Neural cell (in vitro differentiated cells): ENCODE results near the gene LRRK2. TPM values are rescaled to one million over a fixed set of nuclear protein-coding genes. Genes with fewer than 3 reads are reported as not detected.

Experiments used
- H2AFZ ChIP-seq: fragments of 200-600, 300-800 bp; sonication (generic), shearing (Covaris generic); 2 replicates; pipeline ENCODE4 v1.6.0; 2014; ENCODE audit warnings: low read depth, mild to moderate bottlenecking, antibody characterized with exemption, low read length, moderate library complexity
- H3F3A ChIP-seq: fragments of 200-600 bp; shearing (Covaris generic); 2 replicates; pipeline ENCODE4 v1.6.1; 2016; ENCODE audit warnings: mild to moderate bottlenecking, moderate library complexity, mixed read lengths, antibody characterized with exemption, low read length; ENCODE audit not compliant: insufficient read depth, poor library complexity, severe bottlenecking
- H3K27ac ChIP-seq: fragments of 200-600, 300-800 bp; sonication (generic), shearing (Covaris generic); 2 replicates; pipeline ENCODE4 v1.5.1; 2014; ENCODE audit warnings: mild to moderate bottlenecking, low read length, moderate library complexity
- H3K27me3 ChIP-seq: fragments of 300-800, 200-600 bp; sonication (generic), shearing (Covaris generic); 2 replicates; pipeline ENCODE4 v1.6.0; 2014; ENCODE audit warnings: mild to moderate bottlenecking, low read depth, low read length, moderate library complexity; ENCODE audit not compliant: insufficient read depth
- H3K36me3 ChIP-seq: fragments of 300-800, 200-600 bp; sonication (generic), shearing (Covaris generic); 2 replicates; pipeline ENCODE4 v1.5.1; 2014; ENCODE audit warnings: mild to moderate bottlenecking, antibody characterized with exemption, low read length, moderate library complexity; ENCODE audit not compliant: insufficient read depth
- H3K4me2 ChIP-seq: fragments of 300-800, 200-600 bp; sonication (generic), shearing (Covaris generic); 2 replicates; pipeline ENCODE4 v1.6.0; 2014; ENCODE audit warnings: mild to moderate bottlenecking, low read length
- H3K4me3 ChIP-seq: fragments of 300-800, 200-600 bp; sonication (generic), shearing (Covaris generic); 2 replicates; pipeline ENCODE4 v1.5.1; 2014; ENCODE audit warnings: mild to moderate bottlenecking, low read length, moderate library complexity
- H3K79me2 ChIP-seq: fragments of 200-600 bp; shearing (Covaris generic); replicated peaks from 2 replicates; pipeline ENCODE4 v1.6.0; 2014; ENCODE audit warnings: mild to moderate bottlenecking, low read length, moderate library complexity; ENCODE audit not compliant: insufficient read depth
- H3K9ac ChIP-seq: fragments of 300-800, 200-600 bp; sonication (generic), shearing (Covaris generic); 2 replicates; pipeline ENCODE4 v1.6.1; 2016; ENCODE audit warnings: mild to moderate bottlenecking, low read length, mixed read lengths
- H3K9me2 ChIP-seq: fragments of 200-600 bp; shearing (Covaris generic); 2 replicates; pipeline ENCODE4 v1.6.1; 2016; ENCODE audit warnings: mild to moderate bottlenecking, low read length, mixed read lengths; ENCODE audit not compliant: insufficient read depth
- H3K9me3 ChIP-seq: fragments of 200-600, 300-800 bp; sonication (generic), shearing (Covaris generic); 2 replicates; pipeline ENCODE4 v1.6.1; 2016; ENCODE audit warnings: mild to moderate bottlenecking, mixed run types, low read length, moderate library complexity, mixed read lengths
- H4K20me1 ChIP-seq: fragments of 200-600 bp; shearing (Covaris generic); 2 replicates; pipeline ENCODE4 v1.6.1; 2016; ENCODE audit warnings: mild to moderate bottlenecking, mixed run types; ENCODE audit not compliant: insufficient read depth
- CTCF ChIP-seq: fragments of 450-650 bp; IDR thresholded peaks from 2 replicates; pipeline ENCODE4 v1.5.1; 2014; ENCODE audit warnings: antibody characterized with exemption, mild to moderate bottlenecking, moderate library complexity; ENCODE audit not compliant: poor library complexity, severe bottlenecking
- EP300 ChIP-seq: fragments of 450-650 bp; conservative IDR thresholded peaks from 2 replicates; pipeline ENCODE4 v1.6.1; 2014; ENCODE audit warnings: antibody characterized with exemption, mild to moderate bottlenecking, moderate library complexity; ENCODE audit not compliant: poor library complexity, severe bottlenecking
- EZH2 ChIP-seq: fragments of 200-600, 300-800 bp; shearing (Covaris generic), sonication (generic); IDR thresholded peaks from 2 replicates; pipeline ENCODE4 v1.6.1; 2014; ENCODE audit warnings: antibody characterized with exemption, low read length, borderline replicate concordance, mild to moderate bottlenecking; ENCODE audit not compliant: insufficient read depth, poor library complexity, severe bottlenecking
- MXI1 ChIP-seq: fragments of 450-650 bp; conservative IDR thresholded peaks from 2 replicates; pipeline ENCODE4 v1.6.1; 2014; ENCODE audit warnings: antibody characterized with exemption, mild to moderate bottlenecking; ENCODE audit not compliant: poor library complexity, severe bottlenecking
- POLR2AphosphoS5 ChIP-seq: IDR thresholded peaks from 2 replicates; pipeline ENCODE4 v1.6.1; 2012
- RAD21 ChIP-seq: fragments of 450-650 bp; conservative IDR thresholded peaks from 2 replicates; pipeline ENCODE4 v1.6.1; 2014; ENCODE audit warnings: antibody characterized with exemption, mild to moderate bottlenecking, moderate library complexity
- REST ChIP-seq: IDR thresholded peaks from 2 replicates; pipeline ENCODE4 v1.6.1; 2012; ENCODE audit warnings: borderline replicate concordance
- SMC3 ChIP-seq: fragments of 450-650 bp; conservative IDR thresholded peaks from 2 replicates; pipeline ENCODE4 v1.6.1; 2014; ENCODE audit warnings: antibody characterized with exemption, mild to moderate bottlenecking, moderate library complexity; ENCODE audit not compliant: poor library complexity
- TAF1 ChIP-seq: IDR thresholded peaks from 2 replicates; pipeline ENCODE4 v1.6.1; 2012; ENCODE audit warnings: low read depth
- polyA plus RNA-seq: library from polyadenylated mRNA; depleted of rRNA; stranded (reverse); fragments of >200 nt; gene quantifications from 2 replicates; pipeline ENCODE4 v1.2.3, GENCODE V29; 2014

The LRRK2 gene
- polyA plus RNA-seq, 1 donor from 2014 or later: 0.54 TPM

- H3K79me2 ChIP-seq: no peaks in the 10 kb centered on the region
- no peak overlapping the region for H2AFZ ChIP-seq
- no peaks in the 10 kb centered on the region for H3F3A ChIP-seq
- H3K9me3 ChIP-seq: no peaks in the 10 kb centered on the region
- H3K36me3 ChIP-seq: no peaks in the 10 kb centered on the region
- H3K27ac ChIP-seq: no peak overlapping the region
- no peaks in the 10 kb centered on the region for H3K9me2 ChIP-seq
- H3K4me3 ChIP-seq: no peak overlapping the region
- H3K4me2 ChIP-seq: no peak overlapping the region
- no peaks in the 10 kb centered on the region for H4K20me1 ChIP-seq
- TF ChIP-seq EP300 (no peak), MXI1 (no peak), REST (no peak), SMC3 (no peak), TAF1 (no peak), POLR2AphosphoS5 (no peak), CTCF (no peak), EZH2 (no peak), RAD21 (no peak)
- H3K27me3 ChIP-seq: no peaks in the 10 kb centered on the region
- H3K9ac ChIP-seq: no peak overlapping the region
Measured at GRCh38 chr12:40185303-40185693, 39.5 kb upstream of the LRRK2 start.

GRCh38 chr12:40188558-40189320, 36.1 kb upstream of the LRRK2 start:
- no peaks in the 10 kb centered on the region for H4K20me1 ChIP-seq
- no peak overlapping the region for H3K9ac ChIP-seq
- no peak overlapping the region for H3K4me2 ChIP-seq
- H2AFZ ChIP-seq: no peak overlapping the region
- no peak overlapping the region for H3K27ac ChIP-seq
- H3K9me2 ChIP-seq: no peaks in the 10 kb centered on the region
- no peak overlapping the region for H3K4me3 ChIP-seq
- H3K9me3 ChIP-seq: no peaks in the 10 kb centered on the region
- H3F3A ChIP-seq: no peaks in the 10 kb centered on the region
- H3K27me3 ChIP-seq: no peaks in the 10 kb centered on the region
- H3K79me2 ChIP-seq: no peaks in the 10 kb centered on the region
- TF ChIP-seq EP300 (no peak), EZH2 (no peak), POLR2AphosphoS5 (no peak), REST (no peak), TAF1 (no peak), SMC3 (no peak), CTCF (no peak), RAD21 (no peak), MXI1 (no peak)
- H3K36me3 ChIP-seq: no peaks in the 10 kb centered on the region
